Activated CD4-positive, CD25-positive, alpha-beta regulatory T cell (primary cell): Measurements from ENCODE around the gene EPHX1.
"Not testable (repeated sequence)": the region's sequence is repeated elsewhere in the genome, so short reads cannot be mapped to it uniquely, and the experiment has no call there.

Source experiments
- DNase-seq, 4 experiments: peaks; one replicate each; lab custom pipeline; 2025; lab: John Stamatoyannopoulos, UW

The EPHX1 gene

DNA sequence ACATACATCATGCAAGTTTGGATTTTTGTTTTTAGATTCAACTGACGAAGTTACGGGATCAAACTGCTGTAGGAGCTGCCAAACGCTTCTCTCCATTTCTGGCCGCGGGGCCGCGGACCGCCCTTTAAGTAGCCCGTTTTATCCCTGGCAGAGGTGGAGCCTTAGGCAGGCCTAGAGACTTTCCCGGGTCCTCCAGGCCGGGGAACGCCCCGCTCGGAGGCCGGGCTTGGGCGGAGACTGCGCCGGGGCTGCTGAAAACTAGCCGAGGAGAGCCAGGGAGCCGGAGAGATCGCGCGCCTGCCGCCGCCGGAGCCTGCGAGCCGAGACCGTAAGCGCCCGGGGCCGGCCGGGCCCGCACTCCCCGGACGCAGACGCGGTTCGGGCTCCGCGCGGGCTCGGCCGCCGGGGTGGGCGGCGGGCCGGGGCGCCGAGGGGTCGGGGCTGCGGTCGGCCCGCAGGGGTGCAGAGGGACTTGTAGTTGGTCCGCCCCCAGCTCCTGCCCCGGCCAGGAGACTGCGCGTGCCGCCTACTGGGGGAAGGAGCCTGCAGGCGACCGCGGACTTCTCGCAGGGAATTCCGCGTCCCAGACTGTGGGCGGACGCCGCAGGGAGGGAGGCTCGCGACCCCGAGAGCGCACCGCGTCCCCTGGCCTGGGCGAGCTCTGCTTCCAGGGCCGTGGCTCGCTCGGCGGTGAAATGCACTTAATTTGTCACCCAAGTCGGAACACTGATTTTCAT is at the start of gene EPHX1:
TSS of gene EPHX1 (plus strand) at position 283 of the 737 bp plus-strand sequence. CDS start 18,606 bp downstream, outside the sequence.
- DNase-seq, result peak in 2 of 4 experiments; percentile 17 to 33

DNA sequence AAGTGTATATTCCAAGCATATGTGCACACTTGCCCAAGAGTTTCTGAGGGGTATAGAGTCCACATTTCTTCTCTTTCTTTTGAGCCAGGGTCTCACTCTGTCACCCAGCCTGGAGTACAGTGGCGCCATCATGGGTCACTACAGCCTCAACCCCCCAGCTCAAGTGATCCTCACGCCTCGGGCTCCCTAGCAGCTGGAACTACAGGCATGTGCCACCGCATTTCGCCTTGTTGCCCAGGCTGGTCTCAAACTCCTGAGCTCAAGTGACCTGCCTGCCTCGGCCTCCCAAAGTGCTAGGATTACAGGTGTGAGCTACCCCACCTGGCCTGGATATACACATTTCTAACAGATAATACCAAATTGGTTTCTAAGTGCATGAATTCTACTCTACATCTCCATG is 49.4 kb upstream of the EPHX1 start:
- no peak for DNase-seq

DNA sequence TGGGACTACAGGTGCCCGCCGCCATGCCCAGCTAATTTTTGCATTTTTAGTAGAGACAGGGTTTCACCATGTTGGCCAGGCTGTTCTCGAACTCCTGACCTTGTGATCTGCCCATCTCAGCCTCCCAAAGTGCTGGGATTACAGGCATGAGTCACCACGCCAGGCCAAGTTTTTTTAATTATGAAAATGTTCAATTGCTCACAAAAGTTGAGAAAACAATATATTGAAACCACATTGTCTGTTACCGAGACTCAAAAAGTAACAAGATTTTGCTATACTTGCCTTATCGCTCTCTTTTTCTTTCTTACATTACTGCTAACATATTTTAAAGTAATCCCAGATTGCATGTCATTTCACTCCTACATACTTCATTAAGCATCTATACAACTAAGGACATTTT is 48.5 kb upstream of the EPHX1 start:
- DNase-seq, result not testable (repeated sequence)

DNA sequence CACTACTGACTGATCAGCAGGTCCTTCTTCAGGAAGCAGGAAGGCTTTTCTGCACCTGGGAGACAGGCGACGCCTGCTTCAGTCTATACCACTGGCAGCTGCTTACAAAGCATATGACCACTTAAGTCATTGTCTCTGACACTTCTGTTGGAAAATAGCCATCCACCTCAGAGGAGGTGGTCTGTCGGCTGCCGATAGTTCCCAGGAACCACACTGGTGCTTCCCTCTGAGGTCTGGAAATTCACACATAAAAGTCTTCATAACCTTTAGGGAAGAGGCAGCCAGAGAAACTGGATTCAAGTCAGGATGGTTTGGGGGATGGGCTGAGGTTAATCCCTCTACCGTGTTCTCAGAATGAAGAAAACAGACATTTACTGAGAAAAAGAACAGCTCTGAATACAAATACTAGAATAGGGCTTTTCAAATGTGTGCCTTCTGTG is 47.9 kb upstream of the EPHX1 start:
- no peak for DNase-seq

DNA sequence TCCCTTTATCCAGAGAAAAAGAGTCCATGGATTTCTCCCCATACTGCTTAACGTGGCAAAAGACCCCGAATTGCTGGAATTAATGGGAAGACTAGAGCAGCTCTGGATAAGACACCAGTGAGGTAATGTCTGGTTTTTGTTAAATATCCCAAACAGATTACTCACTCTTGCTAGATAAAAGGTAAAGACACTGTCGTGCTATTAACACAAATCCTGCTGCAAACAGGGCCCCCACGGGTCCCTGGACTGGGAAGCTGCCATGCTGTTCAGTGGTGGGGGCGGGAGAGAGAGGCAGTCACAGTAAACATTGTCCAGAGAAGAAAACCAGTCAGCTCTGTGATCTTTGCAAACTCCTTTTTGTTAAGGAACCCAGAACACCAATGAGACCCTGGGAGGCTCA is 47.5 kb upstream of the EPHX1 start:
- DNase-seq, result no peak

DNA sequence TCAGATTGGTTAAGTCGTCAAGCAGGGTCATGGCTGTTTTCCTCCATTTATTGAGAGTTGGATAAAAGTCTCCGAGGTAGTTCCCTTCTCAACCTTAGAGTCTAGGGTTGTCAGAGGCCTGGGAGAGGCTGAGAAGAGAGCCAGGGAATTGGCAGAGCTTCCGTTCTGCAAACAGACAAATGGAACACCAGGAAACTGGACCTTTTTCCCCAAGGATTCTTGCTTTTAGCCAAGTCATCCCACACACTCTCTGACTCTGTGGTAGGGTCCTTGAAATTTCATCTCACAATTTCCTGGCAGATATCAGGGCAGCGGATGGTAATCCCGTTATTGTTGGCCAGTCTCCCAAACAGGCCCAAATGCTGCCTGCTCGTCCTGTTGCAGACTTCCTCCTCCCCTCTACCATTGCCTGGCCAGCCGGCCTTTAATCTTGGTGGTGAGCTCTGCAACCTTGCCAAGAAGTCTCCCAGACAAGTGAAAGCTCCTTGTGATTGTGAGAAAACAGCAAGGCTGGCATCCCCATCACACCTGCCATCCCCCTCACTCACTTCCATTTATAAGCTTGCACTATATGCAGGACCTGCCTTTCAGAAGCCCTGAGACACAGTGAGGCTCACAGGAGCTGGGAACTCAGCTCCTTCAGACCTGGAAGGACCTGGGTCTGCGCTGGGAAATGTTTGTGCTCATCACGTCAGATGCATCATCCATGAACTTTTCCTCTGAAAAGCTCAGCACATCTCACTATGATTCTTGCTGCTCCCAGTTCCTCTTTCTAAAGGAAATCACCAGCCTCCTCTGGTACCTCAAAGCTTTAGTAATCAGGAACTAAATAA is 46.0 kb upstream of the EPHX1 start:
- DNase-seq, result no peak

DNA sequence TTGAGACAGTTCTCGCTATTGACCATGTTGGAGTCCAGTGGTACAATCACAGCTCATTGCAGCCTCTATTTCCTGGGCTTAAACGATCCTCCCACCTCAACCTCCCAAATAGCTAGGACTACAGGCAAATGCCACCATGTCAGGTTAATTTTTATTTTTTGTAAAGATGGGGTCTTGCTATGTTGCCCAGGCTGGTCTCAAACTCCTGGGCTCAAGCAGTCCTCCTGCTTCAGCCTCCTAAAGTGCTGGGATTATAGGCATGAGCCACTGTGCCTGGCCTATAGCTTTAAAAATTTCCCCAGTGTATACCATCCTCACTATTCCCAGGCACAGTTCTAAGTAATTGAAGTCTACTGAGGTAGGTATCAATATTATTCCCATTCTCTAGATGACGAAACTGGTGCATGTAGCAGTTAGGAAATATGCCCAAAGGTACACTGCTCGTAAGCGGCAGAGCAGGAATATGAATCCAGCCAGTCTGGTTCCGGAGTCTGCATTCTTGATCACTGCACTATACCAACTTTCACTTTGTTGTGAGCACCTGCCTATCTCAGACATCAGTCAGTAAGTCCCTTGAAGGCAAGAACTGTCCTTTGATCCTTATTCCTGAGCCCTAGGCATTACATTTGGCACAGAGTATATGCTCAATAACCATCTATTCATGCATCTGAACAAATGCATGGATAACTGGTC is 43.8 kb upstream of the EPHX1 start:
- DNase-seq, result no peak

DNA sequence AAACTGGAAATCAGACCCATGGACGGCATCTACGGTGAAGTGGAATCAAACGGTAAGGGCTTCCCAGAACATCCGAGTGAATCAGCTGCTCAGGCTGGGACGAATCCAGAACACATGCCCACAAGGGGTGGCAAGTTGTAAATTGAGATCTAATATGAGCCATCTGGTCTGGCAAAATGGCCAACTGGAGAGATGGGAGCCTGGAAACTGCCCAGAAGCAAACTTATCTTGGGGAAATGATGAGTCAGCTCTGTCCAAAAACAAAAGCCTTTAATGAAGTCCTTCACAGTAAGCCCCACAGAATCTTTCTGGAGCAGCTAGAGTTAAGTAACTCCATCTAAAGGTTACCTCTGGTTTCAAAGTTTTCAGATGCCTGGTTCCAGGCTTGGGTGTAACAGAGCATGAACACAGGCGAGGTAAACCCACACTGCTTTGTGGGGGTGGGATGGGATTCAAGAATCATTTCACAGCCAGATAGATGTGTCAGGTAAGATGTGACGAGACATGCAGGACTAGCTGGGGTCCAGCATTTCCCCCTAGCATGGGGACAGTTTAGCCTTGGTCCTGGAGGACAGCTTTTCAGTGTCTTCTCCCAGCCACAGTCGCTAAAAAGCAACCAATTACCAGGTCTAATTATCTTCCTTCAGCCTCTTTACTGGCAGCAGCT is 42.8 kb upstream of the EPHX1 start:
- no peak for DNase-seq

DNA sequence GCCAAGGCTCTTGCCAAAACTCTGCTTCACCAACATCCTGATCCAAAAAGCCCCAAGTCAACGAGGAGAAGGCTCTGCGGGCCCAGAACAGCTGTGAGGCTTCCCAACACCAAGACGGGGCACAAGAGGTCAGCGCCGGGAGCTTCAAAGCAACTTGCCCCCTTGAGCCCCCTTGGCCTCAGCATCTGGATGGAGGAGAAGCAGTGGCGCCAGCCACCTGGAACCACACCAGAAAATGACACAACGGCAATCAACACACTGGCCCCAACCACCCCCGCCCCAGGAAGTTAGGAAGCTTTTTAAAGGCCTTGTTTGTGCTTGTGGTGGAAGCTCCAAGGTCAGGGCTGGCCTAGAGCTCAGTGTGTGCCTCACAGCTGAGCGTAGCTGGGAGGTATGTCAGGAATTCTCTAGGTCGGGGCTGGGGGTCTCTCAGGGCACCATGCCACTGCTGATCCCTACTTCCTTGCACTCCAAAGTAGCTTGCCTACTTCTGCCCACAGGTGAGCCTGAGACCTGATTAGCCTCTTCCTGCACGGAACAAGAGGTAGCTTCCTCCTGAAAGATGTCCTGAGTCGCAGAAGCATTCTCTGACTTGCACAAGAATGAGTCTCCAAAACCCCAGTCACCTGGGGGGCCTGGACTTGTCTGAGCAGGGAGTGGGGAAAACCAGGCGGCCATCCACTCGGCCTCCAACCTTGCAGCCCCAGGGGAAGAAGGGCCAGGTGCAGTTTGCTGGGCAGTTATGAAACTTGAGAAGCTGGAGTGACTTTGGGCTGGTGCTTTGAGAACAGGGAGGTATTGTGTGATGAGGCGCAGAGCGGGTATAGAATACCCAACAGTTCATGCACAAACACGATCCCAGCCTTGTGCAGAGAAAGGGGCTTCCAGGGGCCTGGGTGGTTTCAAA is 42.0 kb upstream of the EPHX1 start:
- no peak for DNase-seq

DNA sequence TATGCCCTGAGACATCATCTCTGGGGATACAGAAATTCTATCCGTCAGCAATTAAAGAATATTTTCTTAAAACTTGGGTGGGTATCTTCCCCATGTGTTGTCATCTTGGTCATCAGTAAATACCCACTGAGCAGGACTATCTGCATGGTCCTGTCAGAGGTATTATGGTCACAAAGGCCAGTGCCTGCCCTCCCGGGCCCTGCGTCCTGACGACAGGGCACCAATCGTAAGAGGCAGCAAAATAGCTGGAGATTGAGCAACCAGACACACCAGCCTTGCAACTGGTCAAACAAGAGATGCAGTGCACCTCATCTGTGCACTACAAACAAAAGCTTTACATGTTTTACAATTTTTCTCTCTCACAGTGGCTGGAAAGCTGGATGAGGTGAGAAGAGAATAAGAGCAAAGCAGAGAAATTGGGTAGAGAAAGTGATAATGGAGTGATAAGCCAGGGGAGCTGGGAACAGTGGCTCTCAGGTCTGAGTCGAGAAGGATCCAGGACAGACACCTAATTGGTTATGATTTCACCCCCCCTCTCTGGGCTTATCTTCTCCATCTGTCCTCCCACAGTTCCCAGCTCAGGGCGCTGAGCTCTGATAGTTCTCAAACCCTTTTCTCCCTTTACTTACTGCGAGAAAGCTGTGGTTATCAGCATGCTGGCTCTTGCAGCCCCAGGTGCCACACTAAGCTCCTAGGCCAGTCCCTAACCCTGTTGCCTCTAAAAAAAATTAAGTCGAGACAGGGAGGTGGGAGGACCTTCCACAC is 41.1 kb upstream of the EPHX1 start:
- no peak for DNase-seq

DNA sequence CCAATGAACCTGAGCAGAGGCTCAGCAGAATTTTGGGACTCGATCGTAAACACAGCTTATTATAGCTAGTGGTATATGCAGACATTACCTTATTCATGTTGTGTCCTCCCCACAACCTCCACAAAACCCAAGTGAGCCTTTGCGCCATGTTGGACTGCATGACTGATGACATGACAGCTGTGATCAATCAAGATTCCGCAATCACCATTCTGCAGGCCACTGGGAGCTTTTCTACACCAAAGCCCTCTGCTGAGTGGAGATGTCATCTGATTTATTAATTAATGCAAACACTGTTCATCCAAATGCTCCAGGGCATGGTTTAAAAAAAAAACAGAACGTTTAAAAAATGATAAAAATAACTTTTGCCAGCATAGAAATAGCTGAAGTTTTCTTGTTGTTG is 40.2 kb upstream of the EPHX1 start:
- DNase-seq, result no peak

DNA sequence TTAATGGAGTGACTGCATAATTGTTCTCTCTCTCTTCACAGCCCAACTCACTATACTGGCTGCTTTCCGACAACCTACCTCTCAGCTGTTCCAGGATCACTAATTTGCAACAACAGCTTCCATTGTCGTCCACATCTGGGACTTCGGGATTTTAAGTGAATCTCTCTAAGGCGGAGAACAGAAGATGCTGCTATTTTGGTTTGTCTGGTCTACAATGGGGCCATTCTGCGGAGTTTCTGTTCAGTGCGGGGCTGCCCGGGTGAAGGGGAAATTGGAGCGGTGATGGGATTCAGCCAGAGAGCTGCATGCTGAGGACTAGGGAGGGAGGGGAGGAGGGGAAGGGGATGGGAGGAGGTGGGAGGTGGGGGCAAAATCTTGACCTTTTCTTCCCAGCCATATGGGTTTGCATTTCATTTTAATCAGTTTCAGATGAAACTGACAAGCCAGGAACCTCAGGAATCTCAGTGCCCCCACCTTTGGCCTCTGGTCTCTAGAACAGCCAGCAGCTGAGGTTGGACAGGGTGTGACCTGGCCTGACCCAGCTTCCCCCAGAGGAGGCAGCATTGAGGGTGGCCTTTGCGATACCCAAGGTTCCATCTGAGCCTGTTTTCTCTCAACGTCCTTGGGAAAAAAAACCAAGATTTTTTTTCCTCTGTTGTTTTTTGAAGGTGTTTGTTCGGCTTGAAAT is 39.2 kb upstream of the EPHX1 start:
- no peak for DNase-seq

DNA sequence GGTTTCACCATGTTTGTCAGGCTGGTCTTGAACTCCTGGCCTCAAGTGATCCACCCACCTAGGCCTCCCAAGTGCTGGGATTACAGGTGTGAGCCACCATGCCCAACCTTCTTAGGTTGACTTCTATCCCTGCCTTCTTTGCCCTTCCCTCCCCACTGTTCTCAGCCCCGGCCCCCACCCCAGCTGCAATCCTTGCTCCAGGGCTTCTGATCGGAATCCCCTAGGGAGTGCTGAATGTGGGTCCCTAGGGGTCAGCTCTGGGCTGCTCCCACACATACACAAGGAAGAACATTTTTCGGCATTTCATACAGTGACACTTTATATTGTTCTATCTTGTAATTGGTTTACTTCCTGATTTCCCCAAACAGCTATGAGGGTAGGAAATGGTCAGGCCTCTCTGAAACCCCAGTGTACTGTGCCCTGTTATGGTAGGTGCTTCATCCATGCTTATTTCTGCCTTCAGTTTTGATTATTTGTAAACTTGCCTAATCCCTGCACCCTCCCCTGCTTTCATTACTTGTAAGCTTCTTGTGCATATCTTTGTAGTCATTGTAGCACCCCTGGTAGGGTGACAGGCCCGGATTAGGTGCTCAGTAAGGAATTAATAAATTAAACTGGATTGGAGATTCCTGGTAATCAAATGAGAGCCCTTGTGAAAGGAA is 38.1 kb upstream of the EPHX1 start:
- DNase-seq, result no peak

DNA sequence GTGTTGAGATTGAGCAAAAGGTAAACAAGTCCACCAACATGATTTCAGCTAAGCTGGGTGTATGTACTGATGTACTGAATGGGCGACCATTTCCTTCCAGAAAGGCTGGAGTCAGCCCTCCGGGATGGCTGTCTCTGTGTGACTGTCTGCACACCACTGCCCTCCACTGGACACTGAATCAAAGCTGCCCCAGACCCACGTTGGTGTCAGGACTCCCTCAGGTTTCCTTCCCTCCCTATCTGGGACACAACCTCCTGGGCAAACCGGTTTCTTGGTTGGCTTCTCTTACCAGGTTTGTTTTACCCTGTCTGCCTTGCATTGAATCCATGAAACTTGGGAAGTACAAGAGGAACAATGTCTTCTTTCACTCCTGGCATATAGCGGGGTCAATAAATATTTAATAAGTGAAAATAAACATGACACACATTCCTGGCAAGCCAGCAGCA is 37.6 kb upstream of the EPHX1 start:
- DNase-seq, result no peak

DNA sequence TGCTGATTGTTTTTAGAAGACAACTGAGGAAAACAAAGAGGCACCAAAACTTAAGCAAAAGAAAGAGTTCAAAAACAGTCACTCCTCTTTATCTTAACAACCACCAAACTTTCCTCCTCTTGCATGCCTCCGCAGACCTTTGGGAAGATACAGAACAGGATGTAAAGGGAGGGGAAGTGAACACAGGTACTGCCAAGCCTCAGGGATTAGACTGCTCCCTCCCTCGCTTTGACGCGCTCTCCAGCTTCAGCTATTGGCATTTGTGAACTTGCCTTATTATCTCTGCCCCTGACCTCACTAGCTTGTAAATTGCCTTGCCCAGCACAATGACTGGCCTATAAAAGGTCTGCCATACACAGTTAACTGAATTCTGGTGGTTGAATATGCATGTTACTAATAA is 37.1 kb upstream of the EPHX1 start:
- no peak for DNase-seq

DNA sequence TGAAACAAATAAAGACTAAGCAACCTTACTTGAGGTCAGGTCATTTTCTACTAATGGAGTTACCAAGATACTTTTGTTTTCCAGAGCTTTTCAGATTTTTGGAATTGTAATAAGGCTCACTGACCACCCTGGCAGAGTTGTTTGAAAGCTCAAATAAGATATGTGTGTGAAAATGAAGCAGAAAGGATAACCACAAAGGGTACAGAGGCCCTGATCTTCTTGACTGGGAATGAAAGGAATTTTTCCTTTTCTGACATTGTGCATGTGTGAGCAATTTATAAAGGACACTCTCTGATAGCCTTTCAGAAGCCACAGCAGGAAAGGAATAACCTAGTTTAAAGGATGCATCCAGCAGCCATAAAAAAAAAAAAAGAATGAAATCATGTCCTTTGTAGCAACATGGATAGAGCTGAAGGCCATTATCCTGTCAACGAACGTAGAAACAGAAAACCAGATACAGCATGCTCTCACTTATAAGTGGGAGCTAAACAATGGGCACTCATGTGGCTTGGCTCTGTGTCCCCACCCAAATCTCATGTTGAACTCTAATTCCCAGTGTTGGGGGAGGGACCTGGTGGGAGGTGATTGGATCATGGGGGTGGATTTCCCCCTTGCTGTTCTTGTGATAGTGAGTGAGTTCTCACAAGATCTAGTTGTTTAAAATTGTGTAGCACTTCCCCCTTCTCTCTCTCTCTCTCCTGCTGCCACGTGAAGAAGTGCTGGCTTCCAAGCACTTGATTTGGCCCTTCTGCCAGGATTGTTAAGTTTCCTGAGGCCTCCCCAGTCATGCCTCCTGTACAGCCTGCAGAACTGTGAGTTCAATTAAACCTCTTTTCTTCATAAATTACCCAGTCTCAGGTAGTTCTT is 35.4 kb upstream of the EPHX1 start:
- DNase-seq, result no peak

DNA sequence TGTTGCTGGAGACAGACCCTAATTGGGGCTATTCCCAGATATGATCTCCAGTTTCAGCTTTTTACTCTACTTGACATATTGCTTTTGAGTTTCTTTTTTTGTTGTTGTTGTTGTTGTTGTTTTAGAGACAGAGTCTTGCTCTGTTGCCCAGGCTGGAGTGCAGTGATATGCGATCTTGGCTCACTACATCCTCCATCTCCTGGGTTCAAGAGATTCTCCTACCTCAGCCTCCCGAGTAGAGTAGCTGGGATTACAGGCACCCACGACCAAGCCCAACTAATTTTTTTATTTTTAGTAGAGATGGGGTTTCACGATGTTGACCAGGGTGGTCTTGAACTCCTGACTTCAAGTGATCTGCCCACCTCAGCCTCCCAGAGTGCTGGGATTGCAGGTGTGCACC is 33.6 kb upstream of the EPHX1 start:
- no peak for DNase-seq

DNA sequence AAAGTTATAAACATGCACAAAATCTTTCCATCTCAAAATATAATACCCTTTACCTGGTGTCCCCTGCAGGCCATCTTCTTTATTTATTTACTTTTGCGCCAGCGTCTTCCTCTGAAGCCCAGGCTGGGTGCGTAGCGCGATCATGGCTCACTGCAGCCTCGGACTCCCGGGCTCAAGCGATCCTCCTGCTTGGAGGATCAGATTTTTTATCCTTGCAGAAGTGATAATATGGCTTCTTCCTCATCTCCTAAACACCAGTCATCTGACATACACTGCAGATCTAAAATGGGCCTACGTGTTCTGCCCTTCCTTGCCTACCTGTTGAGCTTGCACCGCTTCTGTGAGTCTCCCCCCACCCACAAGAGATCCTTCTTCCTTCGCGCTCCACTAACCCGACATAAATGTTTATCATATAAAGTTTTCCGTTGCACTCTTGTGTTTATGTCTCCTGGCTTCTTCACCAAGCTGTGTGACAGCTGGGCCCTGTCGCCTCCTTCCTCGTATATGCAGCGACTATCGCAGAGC is 32.8 kb upstream of the EPHX1 start:
- DNase-seq, result no peak
